Adipose tissue (tissue), 3 donors: ENCODE results near the gene HECW1. TPM values are rescaled to one million over a fixed set of nuclear protein-coding genes. Genes with fewer than 3 reads are reported as not detected.

Experiments
- H3K27ac ChIP-seq: one replicate; pipeline ENCODE4 v1.5.1; 2013; ENCODE audit warnings: low read depth, low read length
- WGBS, 3 donors: extraction: QIAGEN DNeasy Blood & Tissue Kit; methylation state at CpG; one replicate each; pipeline ENCODE4 v1.1.7; 2013; 5-methylcytosine and 5-hydroxymethylcytosine counted together
- polyA plus RNA-seq, 3 donors: library from polyadenylated mRNA; stranded (reverse); fragments of 200-250 nt; gene quantifications; one replicate each; pipeline ENCODE4 v1.2.3, GENCODE V29; 2013
- donor health status: healthy with polysubstance abuse.
- donor health status: Bipolar disorder and iron deficiency.
- donor health status: healthy.

Gene HECW1
- polyA plus RNA-seq, 3 donors = 0.12 to 0.22 TPM; not detected in 1

DNA sequence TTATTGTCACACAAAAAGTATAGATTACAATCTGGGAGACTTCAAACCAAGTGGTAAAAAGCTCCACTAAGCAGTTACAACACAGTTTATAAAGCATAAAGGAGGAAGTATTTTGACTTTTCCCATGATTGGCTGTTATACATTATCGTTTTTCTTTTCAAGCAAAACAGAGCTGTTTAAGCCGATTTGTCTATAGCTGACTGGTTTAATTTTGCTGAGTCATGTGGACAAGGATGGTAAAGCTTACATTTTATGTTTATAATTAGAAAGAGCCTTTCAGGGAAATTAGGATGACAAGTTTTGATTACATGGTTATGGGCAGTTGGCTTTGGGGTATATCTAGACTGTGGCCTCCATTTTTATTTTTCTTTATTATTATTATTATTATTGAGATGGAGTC is 318.0 kb downstream of the HECW1 start:
- WGBS, 3 donors = 54% methylated on average over 2 of the region's 2 CpGs

DNA sequence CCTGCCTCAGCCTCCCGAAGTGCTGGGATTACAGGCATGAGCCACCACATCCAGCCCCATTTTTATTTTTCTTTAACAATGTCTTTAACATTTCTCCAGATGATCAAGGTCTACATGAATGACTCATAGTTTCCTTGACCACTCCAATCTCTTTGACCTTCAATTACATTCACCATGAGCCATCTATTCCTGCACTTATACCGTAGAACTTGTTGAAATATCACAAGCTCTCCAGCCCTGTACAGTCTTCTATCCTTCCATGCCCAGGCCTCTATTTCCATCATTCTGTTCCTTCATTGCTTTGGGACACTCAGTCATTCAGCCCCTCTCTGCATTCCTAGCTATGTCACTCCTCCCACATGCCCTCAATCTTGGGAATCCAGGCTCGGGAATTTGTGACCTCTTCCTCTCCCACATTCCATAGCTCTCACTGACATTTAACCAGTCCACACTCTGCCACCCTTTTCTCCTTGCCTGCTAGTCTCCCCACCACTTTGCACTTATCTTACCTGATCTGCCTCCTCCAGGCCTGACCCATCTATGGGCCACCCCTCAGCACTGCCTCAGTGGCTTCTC is 318.7 kb downstream of the HECW1 start:
- 67 to 83% (median 78%) methylated on average over 3 of the region's 3 CpGs for WGBS, 3 donors

More for the DNA sequence above, 318.0 kb downstream of the HECW1 start:
- H3K27ac ChIP-seq = no peak overlapping the region

DNA sequence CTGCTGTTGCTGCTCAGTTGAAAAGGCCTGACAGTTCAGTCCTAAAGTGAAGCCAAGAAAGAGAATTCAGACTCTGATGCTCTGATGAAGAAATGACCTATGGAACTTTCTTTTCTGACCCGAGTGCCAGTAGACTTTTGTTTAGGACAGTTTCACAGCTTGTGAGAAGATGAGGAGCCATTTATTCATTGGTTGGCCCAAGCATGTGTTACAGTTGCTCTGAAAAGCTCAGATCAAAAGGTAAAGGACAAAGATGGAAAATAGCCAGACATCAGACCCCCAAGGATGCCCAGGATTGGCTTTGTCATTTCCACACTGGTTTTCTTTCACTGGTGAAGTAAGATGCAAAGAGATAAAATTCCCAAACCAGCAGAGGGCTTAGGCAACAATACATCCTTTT is 321.2 kb downstream of the HECW1 start:
- no peak overlapping the region for H3K27ac ChIP-seq
- 72 to 90% (median 82%) methylated on average over 1 of the region's 1 CpG for WGBS, 3 donors

More for the DNA sequence above, 318.7 kb downstream of the HECW1 start:
- H3K27ac ChIP-seq = no peak overlapping the region

DNA sequence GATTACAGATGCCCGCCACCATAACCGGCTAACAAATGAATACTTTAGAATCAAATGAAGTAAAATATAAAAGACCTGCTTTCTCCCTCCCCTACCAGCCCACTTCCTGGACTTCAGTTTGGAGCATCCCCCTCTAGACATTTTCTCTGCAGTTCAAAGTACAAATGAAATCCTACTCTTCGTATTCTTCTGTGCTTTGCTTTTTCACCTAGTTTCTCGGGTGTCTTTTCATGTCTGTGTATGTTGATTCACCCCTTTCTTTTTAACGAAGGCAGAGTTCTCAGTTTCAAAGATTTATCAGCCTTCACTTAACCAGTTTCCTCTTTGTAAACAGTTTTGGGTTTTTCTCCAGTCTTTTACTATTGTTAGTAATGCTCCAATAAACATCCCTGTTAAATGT is 324.6 kb downstream of the HECW1 start:
- H3K27ac ChIP-seq = no peak overlapping the region
- 56 to 65% (median 64%) methylated on average over 5 of the region's 5 CpGs for WGBS, 3 donors

DNA sequence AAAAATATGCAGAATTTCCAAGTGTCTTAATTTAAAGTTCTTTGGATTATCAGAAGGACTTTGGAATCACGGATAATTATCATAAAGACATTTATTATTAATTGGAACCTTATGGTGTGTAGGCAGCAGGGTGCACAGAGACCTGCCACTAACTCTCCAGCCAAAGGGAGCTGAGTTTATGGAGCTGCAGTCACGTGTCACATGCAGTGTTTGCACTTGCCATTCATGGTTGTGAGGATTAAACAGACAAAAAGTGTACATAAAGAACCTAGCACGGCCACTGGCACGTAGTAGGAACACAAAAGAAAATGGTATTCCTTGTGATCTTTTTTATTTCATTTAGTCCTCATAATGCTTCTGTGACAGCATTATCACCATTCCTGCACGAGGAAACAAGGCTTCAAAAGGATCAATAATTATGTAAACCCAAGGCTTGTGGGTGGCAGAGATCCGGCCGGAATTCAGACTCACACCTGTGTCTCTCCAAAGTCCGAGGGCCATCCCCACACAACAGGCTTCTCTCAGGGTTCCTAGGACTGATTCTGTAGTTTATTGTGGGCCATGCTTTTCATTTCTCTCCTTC is 326.5 kb downstream of the HECW1 start:
- H3K27ac ChIP-seq = no peak overlapping the region
- WGBS, 3 donors = 35 to 82% (median 80%) methylated on average over 8 of the region's 8 CpGs

DNA sequence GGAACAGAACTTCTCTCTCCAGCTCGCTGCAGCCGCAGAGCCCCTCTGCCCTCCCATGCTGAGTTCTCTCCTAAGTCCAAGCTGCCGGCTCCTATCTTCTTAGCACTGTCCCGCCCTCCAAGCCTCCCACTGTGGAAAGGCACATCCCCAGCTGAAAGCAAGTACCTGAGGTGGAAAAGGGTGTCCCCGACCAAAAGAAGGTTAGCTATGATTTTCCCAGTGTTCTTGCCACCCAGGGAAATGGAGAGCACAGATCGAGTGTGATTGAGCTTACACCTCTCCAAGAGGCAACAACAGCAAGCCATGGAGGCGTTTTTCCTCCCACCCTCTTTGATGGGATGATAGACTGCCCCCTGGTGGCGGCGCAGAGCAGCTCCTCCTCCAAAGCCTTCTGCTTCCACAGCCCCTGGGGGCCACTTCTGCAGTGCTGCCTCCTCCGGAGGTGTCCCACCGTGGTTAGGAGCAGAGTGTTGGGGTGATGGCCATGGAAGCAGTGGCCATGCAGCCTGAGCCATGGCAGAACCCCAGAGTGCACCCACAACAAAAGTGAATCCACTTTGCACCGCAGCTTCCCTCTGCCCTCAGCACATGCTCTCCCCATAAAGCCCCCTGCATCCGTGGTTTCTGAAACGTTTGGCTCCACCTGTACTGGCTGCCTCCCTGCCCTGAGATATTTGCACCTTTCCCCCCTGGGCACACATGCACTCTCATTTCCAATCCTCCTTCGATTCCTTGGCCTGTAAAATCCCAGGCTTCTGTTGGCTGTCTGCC is 327.4 kb downstream of the HECW1 start:
- H3K27ac ChIP-seq = no peak overlapping the region
- 50 to 52% (median 52%) methylated on average over 15 of the region's 15 CpGs for WGBS, 3 donors

DNA sequence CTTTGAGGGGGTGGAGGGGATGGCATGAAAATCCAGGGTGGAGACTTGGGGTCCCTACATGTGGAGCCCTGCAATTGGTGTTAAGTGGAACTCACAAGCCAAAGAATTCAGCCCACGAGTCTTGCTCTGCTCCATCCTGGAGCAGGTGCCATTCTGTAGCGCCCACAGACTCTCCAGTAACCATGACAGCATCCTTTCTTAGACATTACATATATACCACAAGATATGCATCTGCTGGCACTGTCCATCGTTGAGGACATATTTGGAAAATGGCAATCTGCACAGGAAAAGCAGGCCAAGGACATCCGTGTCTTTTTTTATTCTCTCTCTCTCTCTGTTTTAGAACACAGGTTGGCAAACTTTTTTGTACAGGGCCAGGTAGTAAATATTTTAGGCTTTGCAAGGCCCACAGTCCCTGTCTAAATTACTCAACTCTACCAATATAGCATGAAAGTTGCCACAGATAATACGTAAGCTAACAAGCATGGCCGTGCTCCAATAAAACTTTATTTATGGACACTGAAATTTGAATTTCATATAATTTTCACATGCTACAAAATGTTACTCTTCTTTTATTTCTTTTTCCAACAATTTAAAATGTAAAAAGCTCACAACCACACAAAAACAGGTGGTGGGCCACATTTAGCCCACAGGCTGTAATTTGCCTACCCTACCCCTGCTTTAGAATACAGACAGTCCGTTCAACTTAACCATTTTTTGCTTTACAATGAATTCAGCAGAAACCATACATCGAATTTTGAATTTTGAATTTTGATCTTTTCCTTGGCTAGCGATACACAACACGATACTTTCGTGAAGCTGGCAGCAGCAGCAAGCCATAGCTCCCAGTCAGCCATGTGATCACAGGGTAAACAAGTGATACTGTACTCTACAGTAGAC is 329.0 kb downstream of the HECW1 start:
- H3K27ac ChIP-seq = no peak overlapping the region
- whole genome bisulfite sequencing, 3 donors = 83 to 90% (median 87%) methylated on average over 11 of the region's 11 CpGs

DNA sequence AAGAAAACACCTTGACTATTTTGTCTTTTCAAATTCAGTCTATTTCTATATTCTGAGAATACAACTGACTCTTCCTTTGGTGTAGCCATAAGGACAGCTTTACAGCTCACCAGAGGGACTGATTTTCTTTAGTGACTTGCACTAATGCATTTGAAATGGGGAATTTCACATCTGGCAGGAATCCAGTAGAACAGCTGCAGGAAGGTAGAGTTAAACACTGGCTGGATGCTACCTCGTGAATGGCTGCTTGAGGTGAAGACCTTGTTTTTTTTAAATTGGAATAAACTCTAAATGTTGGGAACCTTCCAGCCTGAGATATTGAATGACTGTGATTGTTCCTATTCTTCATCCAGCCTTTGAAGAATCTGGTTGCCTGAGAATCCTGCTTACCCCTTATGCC is 330.9 kb downstream of the HECW1 start:
- WGBS, 3 donors = 4 to 24% (median 16%) methylated on average over 1 of the region's 1 CpG

DNA sequence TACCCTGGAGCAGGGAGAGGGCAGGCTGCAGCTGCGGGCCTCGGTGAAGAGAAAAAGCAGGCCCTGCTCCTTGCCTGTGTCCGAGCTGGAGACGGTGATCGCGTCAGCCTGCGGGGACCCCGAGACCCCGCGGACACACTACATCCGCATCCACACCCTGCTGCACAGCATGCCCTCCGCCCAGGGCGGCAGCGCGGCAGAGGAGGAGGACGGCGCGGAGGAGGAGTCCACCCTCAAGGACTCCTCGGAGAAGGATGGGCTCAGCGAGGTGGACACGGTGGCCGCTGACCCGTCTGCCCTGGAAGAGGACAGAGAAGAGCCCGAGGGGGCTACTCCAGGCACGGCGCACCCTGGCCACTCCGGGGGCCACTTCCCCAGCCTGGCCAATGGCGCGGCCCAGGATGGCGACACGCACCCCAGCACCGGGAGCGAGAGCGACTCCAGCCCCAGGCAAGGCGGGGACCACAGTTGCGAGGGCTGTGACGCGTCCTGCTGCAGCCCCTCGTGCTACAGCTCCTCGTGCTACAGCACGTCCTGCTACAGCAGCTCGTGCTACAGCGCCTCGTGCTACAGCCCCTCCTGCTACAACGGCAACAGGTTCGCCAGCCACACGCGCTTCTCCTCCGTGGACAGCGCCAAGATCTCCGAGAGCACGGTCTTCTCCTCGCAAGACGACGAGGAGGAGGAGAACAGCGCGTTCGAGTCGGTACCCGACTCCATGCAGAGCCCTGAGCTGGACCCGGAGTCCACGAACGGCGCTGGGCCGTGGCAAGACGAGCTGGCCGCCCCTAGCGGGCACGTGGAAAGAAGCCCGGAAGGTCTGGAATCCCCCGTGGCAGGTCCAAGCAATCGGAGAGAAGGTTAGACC is 332.5 kb downstream of the HECW1 start:
- WGBS, 3 donors = 93 to 95% (median 95%) methylated on average over 66 to 72 of the region's 72 CpGs

More for the DNA sequence above, 330.9 kb downstream of the HECW1 start:
- no peak overlapping the region for H3K27ac ChIP-seq

DNA sequence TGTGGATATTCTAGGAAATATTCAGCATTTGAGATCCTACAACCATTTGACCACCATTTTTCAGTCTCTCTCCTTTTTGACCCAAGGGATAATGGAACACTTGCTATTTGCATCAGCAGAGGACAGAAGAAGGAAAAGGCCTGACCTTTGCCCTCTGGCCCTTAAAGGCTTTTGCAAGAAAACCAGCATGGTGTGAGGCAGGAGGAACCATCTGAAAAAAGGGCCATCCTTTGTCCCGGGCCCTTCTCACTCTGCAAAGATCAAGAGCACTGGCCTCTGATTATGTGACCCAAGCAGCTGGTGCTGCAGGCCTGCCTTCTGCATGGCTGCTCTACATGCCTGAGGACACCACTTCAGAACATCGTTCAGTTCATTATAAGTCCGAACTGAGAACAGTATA is 337.1 kb downstream of the HECW1 start:
- no peak overlapping the region for H3K27ac ChIP-seq
- WGBS, 3 donors = 80 to 87% (median 81%) methylated on average over 3 of the region's 3 CpGs

More for the DNA sequence above, 332.5 kb downstream of the HECW1 start:
- no peak overlapping the region for H3K27ac ChIP-seq

DNA sequence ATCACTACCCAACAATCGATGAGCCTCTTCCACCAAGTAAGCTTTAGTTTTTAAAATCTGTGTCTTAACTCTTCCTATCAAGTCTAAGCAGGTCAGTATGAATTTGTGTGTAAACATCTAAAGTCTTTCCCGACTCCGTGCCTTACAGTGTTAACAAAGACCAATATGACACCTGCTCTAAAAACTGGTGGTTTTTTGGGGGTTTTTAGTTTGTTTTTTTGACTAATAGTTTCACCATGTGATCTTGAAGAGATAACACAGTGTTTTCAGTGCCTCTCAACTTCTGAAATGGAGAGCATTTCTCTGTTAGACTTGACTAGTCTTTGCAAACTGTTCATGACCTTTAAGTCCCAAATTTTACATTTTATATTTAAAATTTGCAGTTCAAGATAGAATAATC is 338.4 kb downstream of the HECW1 start:
- no peak overlapping the region for H3K27ac ChIP-seq
- WGBS, 3 donors = 85 to 92% (median 90%) methylated on average over 3 of the region's 3 CpGs

DNA sequence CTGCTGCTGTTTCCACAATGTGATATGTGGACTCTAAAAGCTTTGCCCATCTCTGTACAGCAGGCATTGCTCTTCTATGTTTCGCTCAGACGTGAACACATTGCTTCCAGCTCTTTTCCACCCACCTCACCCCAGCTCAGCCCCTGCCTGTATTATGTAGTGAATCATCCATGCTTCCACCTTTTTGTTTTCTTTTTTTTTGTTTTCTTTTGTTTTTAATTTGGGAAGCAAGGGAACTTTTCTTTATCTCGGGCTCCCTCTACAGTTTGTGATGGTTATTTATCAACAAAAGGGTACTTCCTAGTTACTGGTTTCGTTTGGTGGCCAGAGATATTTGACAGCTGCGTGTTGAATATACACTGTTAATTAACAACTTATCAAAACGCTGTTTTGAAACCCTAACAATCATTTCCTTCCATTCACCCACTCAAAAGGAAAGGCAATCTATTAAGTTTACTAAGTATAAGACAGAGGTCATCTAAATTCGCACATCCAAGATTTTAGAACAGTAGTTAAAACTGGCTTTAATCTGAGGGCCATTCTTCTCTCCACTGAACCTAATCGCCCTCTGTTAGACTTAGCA is 342.6 kb downstream of the HECW1 start:
- 26 to 29% (median 27%) methylated on average over 8 of the region's 8 CpGs for WGBS, 3 donors
- no peak overlapping the region for H3K27ac ChIP-seq

DNA sequence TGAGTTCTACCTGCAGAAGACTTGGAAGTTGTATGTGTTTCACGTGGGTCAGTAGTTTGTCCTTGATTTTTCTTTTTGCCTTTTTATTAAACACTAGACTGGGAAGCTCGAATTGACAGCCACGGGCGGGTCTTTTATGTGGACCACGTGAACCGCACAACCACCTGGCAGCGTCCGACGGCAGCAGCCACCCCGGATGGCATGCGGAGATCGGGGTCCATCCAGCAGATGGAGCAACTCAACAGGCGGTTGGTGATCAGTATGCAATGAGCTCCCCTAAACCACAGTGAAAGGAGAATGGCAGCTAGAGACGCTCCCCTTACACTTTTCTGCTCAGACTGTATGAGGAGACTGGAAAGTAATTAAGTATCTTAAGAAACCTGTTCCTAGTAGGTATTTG is 343.8 kb downstream of the HECW1 start:
- whole genome bisulfite sequencing, 3 donors = 66 to 74% (median 72%) methylated on average over 14 of the region's 14 CpGs

DNA sequence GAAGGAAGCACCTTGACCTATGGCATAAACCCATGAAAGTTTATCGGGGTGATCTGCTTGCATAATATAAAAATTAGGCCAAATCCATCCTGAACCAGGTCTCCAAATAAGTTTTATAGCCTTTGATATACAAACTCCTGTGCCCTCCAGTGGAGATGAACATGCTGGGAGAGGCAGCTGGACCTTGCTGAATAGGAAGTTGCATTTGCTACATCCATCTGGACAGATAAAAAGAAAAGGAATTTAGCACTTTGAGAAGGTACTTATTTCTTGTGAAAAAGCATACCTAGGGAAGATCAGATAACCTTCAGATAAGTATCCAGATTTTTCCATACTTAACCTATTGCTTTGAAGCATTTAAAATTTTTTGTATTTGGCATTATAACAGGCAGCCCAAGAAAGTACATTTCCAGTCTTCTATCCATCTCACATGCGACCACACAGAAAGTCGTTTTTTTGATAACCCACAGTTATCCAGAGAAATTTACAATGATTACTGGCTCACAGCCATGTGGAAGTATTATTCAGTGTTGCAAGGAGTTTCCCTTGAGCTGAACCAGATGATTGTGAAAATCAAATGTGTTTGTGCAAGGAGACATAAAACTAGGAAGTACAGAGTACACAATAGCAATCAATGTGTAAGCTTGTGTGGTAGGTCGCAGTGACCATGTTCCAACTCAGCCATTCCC is 346.0 kb downstream of the HECW1 start:
- no peak overlapping the region for H3K27ac ChIP-seq
- WGBS, 3 donors = 41 to 55% (median 46%) methylated on average over 4 of the region's 4 CpGs

More for the DNA sequence above, 343.8 kb downstream of the HECW1 start:
- H3K27ac ChIP-seq = no peak overlapping the region

DNA sequence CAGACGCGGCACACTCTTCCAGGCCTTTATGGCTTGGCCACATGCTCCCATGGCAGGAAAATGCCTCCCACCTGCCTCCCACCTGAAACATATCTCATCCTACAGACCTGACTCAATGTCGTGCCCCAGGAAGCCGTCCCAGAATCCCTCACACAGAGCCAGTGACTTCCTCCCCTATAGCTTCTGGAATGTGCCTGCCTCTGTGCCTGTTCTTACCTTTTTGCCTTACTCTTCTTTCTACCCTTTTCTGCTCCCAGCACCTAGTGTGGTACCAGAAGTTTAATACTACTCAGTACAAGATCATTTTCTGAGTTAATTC is 346.5 kb downstream of the HECW1 start:
- no peak overlapping the region for H3K27ac ChIP-seq
- WGBS, 3 donors = 45 to 89% (median 50%) methylated on average over 4 of the region's 4 CpGs

DNA sequence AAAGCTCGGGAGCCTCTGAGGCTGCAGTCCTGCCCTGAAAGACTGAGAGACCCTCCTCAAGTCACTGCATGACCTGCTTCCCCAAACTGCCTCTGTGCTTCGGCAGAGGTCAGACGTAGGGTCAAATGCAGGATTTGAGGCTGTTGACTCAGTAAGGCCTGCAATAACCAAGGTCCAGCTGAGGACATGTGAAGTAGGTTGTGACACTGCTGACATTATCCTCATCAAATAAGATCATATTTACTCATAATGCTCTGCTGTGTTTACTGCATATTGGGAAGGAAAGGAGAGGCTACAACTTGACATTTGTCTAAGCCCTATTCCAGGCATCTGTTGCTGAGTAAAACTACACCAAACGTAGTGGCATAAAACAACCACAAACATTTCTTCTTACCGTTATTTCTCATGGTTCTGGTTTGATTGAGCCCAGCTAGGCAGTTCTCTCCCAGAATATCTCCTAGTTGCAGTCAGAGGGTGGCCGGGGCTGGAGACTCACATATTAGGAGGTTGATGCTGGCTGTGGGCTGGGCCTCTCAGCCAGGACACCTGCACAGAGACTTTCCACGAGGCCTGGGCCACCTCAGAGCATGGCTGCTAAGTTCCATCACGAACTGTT is 348.4 kb downstream of the HECW1 start:
- no peak overlapping the region for H3K27ac ChIP-seq
- WGBS, 3 donors = 86 to 93% (median 89%) methylated on average over 8 of the region's 8 CpGs
